G401 (cell line): ENCODE results near the gene FGF6. TPM values are rescaled to one million over a fixed set of nuclear protein-coding genes. Genes with fewer than 3 reads are reported as not detected.

Experiments used
- DNase-seq: peaks from one replicate; pipeline ENCODE4 v3.0.0-alpha.2; 2015; ENCODE audit warnings: low spot score
- in situ Hi-C: cut with HindIII; loops from 2 replicates; pipeline ENCODE4 v1.10.0; 2016; ENCODE audit warnings: low sequenced_read_pairs, mixed read lengths
- total RNA-seq: library from RNA; depleted of rRNA; stranded (reverse); fragments of >200 nt; shearing (Covaris generic); gene quantifications from 2 replicates; pipeline ENCODE4 v1.2.3, GENCODE V29; 2014; rRNA removed

The FGF6 gene
- total RNA-seq, 1 experiment from 2014 or later = not detected

GRCh38 chr12:4387607-4388006, 58.0 kb downstream of the FGF6 start:
- DNase-seq = no peak
- in situ Hi-C loops = no loop called here

DNA sequence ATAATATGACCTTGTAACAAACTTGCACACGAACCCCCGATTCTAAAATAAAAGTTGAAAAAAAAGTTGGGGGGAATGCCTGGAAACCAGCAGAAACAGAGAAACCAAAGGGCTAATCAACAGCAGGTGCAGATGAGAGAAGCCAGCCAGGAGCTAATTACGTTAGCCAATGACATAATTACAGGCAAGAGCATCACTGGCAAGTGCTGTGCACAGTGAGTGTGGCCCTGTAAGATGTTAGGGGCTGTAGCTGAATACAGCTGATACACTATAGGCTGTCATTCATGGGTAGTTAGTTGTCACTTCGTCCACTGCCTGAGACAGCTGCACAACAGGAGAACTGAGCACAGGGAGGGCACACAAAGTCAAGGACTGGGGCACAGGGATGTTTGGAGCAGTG, 58.8 kb downstream of the FGF6 start:
- in situ Hi-C loops = no loop called here
- no peak for DNase-seq

Other genes starting within 250 kb of the FGF6 start
- gene CCND2, start 172.1 kb downstream of the FGF6 start, total RNA-seq = 88.7 and 110 TPM in 2 replicates
- gene TIGAR, start 124.6 kb downstream of the FGF6 start, total RNA-seq = 19.7 and 25.5 TPM in 2 replicates
- not detected in 2 replicates for gene FGF23, start 66.1 kb downstream of the FGF6 start, total RNA-seq
- gene RAD51AP1, start 93.1 kb upstream of the FGF6 start, total RNA-seq = 47.7 and 47.9 TPM in 2 replicates
- 34.0 and 63.6 TPM in 2 replicates for gene DYRK4, start 116.4 kb upstream of the FGF6 start, total RNA-seq
- gene AKAP3, start 203.2 kb upstream of the FGF6 start, total RNA-seq = 0.58 and 2.6 TPM in 2 replicates
- gene NDUFA9, start 203.3 kb upstream of the FGF6 start, total RNA-seq = 101 and 160 TPM in 2 replicates